H1 (cell line): ENCODE results near the gene CCDC178. TPM values are rescaled to one million over a fixed set of nuclear protein-coding genes. Genes with fewer than 3 reads are reported as not detected.

Experiments
- CTCF ChIA-PET: fragments of 300-600 bp; sonication (Branson Sonifier 250); formaldehyde crosslinking; loops from one replicate; lab custom pipeline; 2021; ENCODE audit not compliant: partially characterized antibody; lab: Charles Lee
- POLR2A ChIA-PET: fragments of 300-600 bp; sonication (Branson Sonifier 250); formaldehyde crosslinking; loops from one replicate; lab custom pipeline; 2021; ENCODE audit warnings: inconsistent platforms; ENCODE audit not compliant: partially characterized antibody; lab: Charles Lee
- DNase-seq, 2 experiments: peaks; one replicate each; pipeline versions ENCODE4 v3.0.0 to v3.0.0-alpha.2; 2010 to 2022; ENCODE audit warnings: low spot score in 2 of 2, low read depth in 1 of 2, mixed read lengths in 1 of 2
- FAIRE-seq: peaks from 2 replicates; lab custom pipeline; 2011; peaks lifted over from hg19 to GRCh38; lab: Jason Lieb, UNC
- H2AFZ ChIP-seq: 2 replicates; pipeline ENCODE4 v1.8.1; 2012; ENCODE audit warnings: low read length, inconsistent platforms
- H2AK5ac ChIP-seq: 2 replicates; pipeline ENCODE4 v1.6.1; 2013; ENCODE audit warnings: low read depth, low read length
- H2BK120ac ChIP-seq: replicated peaks from 2 replicates; pipeline ENCODE3; 2013; ENCODE audit warnings: low read depth, low read length, inconsistent platforms
- H2BK12ac ChIP-seq: 2 replicates; pipeline ENCODE4 v1.6.1; 2013; ENCODE audit warnings: low read depth, low read length
- H2BK15ac ChIP-seq: 2 replicates; pipeline ENCODE4 v1.6.1; 2013; ENCODE audit warnings: low read length
- H2BK20ac ChIP-seq: 2 replicates; pipeline ENCODE4 v1.6.1; 2013; ENCODE audit warnings: low read length
- H2BK5ac ChIP-seq: 2 replicates; pipeline ENCODE4 v1.6.1; 2013; ENCODE audit warnings: low read depth, low read length
- H3K14ac ChIP-seq: 2 replicates; pipeline ENCODE4 v1.6.1; 2013; ENCODE audit warnings: inconsistent platforms; ENCODE audit not compliant: insufficient read length
- H3K18ac ChIP-seq: 2 replicates; pipeline ENCODE4 v1.6.1; 2013; ENCODE audit warnings: low read length; ENCODE audit errors: extremely low read depth
- H3K23ac ChIP-seq: 2 replicates; pipeline ENCODE4 v1.6.1; 2013; ENCODE audit warnings: inconsistent platforms; ENCODE audit not compliant: insufficient read length
- H3K23me2 ChIP-seq: 2 replicates; pipeline ENCODE4 v1.6.1; 2013; ENCODE audit warnings: low read depth, low read length
- H3K27ac ChIP-seq: 2 replicates; pipeline ENCODE4 v1.6.1; 2011; ENCODE audit warnings: low read depth, low read length, inconsistent platforms
- H3K27me3 ChIP-seq, 4 experiments: replicated peaks in 1 of 4; 1 replicate in 1 of 4; 2 replicates in 3 of 4; pipeline versions ENCODE4 v1.6.1 to v1.8.1; 2011 to 2013; ENCODE audit warnings: low read length in 3 of 4, mild to moderate bottlenecking in 3 of 4, inconsistent platforms in 2 of 4, mixed read lengths in 2 of 4, moderate library complexity in 1 of 4; ENCODE audit not compliant: control insufficient read depth in 3 of 4, insufficient read depth in 3 of 4; ENCODE audit errors: extremely low read depth in 1 of 4
- H3K36me3 ChIP-seq, 4 experiments: 2 replicates each; pipeline versions ENCODE4 v1.6.1 to v1.8.1; 2011 to 2013; ENCODE audit warnings: mild to moderate bottlenecking in 4 of 4, low read length in 3 of 4, moderate library complexity in 2 of 4, control low read depth in 1 of 4, inconsistent platforms in 1 of 4; ENCODE audit not compliant: insufficient read depth in 4 of 4, control insufficient read depth in 2 of 4
- H3K4ac ChIP-seq: replicated peaks from 2 replicates; pipeline ENCODE3; 2013; ENCODE audit warnings: low read length, low read depth, mixed read lengths, inconsistent platforms; ENCODE audit not compliant: insufficient read length
- H3K4me1 ChIP-seq, 4 experiments: replicated peaks in 1 of 4; 1 replicate in 1 of 4; 2 replicates in 3 of 4; pipeline versions ENCODE4 v1.6.1 to v1.8.1; 2011 to 2013; ENCODE audit warnings: low read length in 3 of 4, inconsistent platforms in 2 of 4, mixed read lengths in 1 of 4; ENCODE audit not compliant: insufficient read depth in 4 of 4, control insufficient read depth in 3 of 4
- H3K4me2 ChIP-seq, 2 experiments: 2 replicates each; pipeline versions ENCODE4 v1.6.1 to v1.8.1; 2011 to 2013; ENCODE audit warnings: low read depth in 2 of 2, low read length in 2 of 2, control low read depth in 1 of 2, inconsistent platforms in 1 of 2, mild to moderate bottlenecking in 1 of 2; ENCODE audit not compliant: insufficient read depth in 1 of 2
- H3K4me3 ChIP-seq, 4 experiments: fragments of 200-600, 300-600 bp in 1 of 4; sonication (generic), shearing (Covaris generic), sonication (Bioruptor Twin) in 1 of 4; 2 replicates each; pipeline versions ENCODE4 v1.5.1 to v1.8.1; 2011 to 2016; ENCODE audit warnings: low read length in 4 of 4, low read depth in 3 of 4, control low read depth in 2 of 4, inconsistent platforms in 2 of 4, mild to moderate bottlenecking in 2 of 4, mixed read lengths in 1 of 4, moderate library complexity in 1 of 4; ENCODE audit not compliant: insufficient read depth in 2 of 4; ENCODE audit errors: extremely low read depth in 1 of 4
- H3K56ac ChIP-seq: replicated peaks from 2 replicates; pipeline ENCODE3; 2013; ENCODE audit warnings: low read depth, mild to moderate bottlenecking, mixed read lengths, low read length, inconsistent platforms; ENCODE audit not compliant: insufficient read length
- H3K79me1 ChIP-seq: 2 replicates; pipeline ENCODE4 v1.6.1; 2013; ENCODE audit warnings: low read depth, low read length, control low read depth
- H3K79me2 ChIP-seq, 2 experiments: 2 replicates each; pipeline versions ENCODE4 v1.6.1 to v1.8.1; 2012 to 2013; ENCODE audit warnings: low read length in 2 of 2, mild to moderate bottlenecking in 2 of 2, inconsistent platforms in 1 of 2; ENCODE audit not compliant: insufficient read depth in 2 of 2, control insufficient read depth in 1 of 2
- H3K9ac ChIP-seq, 4 experiments: replicated peaks in 1 of 4; 1 replicate in 1 of 4; 2 replicates in 3 of 4; pipeline versions ENCODE4 v1.6.1 to v1.8.1; 2011 to 2013; ENCODE audit warnings: low read depth in 3 of 4, low read length in 3 of 4, control low read depth in 2 of 4, mild to moderate bottlenecking in 2 of 4, moderate library complexity in 2 of 4, inconsistent platforms in 1 of 4; ENCODE audit errors: extremely low read depth in 1 of 4
- H3K9me3 ChIP-seq, 2 experiments: 2 replicates each; pipeline versions ENCODE4 v1.6.1 to v1.8.1; 2012 to 2013; ENCODE audit warnings: mild to moderate bottlenecking in 2 of 2, moderate library complexity in 2 of 2, control low read depth in 1 of 2, inconsistent platforms in 1 of 2, low read depth in 1 of 2, low read length in 1 of 2, mixed read lengths in 1 of 2; ENCODE audit not compliant: insufficient read depth in 2 of 2
- H4K20me1 ChIP-seq, 2 experiments: replicated peaks in 1 of 2; 2 replicates each; pipeline versions ENCODE3 to v1.8.1; 2011 to 2013; ENCODE audit warnings: inconsistent platforms in 2 of 2, low read length in 2 of 2, mild to moderate bottlenecking in 1 of 2; ENCODE audit not compliant: insufficient read depth in 2 of 2, control insufficient read depth in 1 of 2
- H4K5ac ChIP-seq: 2 replicates; pipeline ENCODE4 v1.6.1; 2013; ENCODE audit warnings: low read length, low read depth, mixed read lengths, inconsistent platforms; ENCODE audit not compliant: insufficient read length
- H4K8ac ChIP-seq: 2 replicates; pipeline ENCODE4 v1.8.0; 2013; ENCODE audit warnings: mild to moderate bottlenecking, moderate library complexity, low read length, inconsistent platforms; ENCODE audit not compliant: insufficient read depth; ENCODE audit errors: extremely low read depth
- H4K91ac ChIP-seq: replicated peaks from 2 replicates; pipeline ENCODE3; 2013; ENCODE audit warnings: low read length, mixed read lengths, inconsistent platforms; ENCODE audit not compliant: insufficient read length
- RBBP5 ChIP-seq: IDR thresholded peaks from 2 replicates; pipeline ENCODE4 v1.7.1; 2012; ENCODE audit warnings: low read depth, mild to moderate bottlenecking, inconsistent platforms, low read length, moderate library complexity, borderline replicate concordance
- WGBS, 2 experiments: shearing (Covaris generic) in 1 of 2; methylation state at CpG; one replicate each; pipeline versions ENCODE4 v1.1.6 to v1.1.7; 2013 to 2015; ENCODE audit warnings: low lambda C conversion rate in 2 of 2, mixed read lengths in 2 of 2, inconsistent platforms in 1 of 2, low coverage in 1 of 2, missing lambda C conversion rate in 1 of 2; ENCODE audit not compliant: insufficient replicate concordance in 2 of 2, insufficient coverage in 1 of 2, insufficient read length in 1 of 2; ENCODE audit errors: extremely low coverage in 1 of 2, missing lambda C conversion rate in 1 of 2; 5-methylcytosine and 5-hydroxymethylcytosine counted together
- polyA plus RNA-seq, 7 experiments: library from polyadenylated mRNA; depleted of rRNA in 3 of 7; stranded (reverse) in 5 of 7; unstranded in 2 of 7; fragments of >200 nt in 5 of 7; fragments of 200-250 nt in 2 of 7; gene quantifications; 1 replicate in 5 of 7; 2 replicates in 1 of 7; 4 replicates in 1 of 7; pipeline versions ENCODE4 v1.2.1 to v1.2.3, GENCODE V29; 2011 to 2013; ENCODE audit warnings: missing spikeins in 2 of 7, mixed read lengths in 2 of 7
- total RNA-seq: library from RNA; stranded (reverse); fragmentation: NEBNext Ultra II Directional; extraction: Animal tissue kit (Norgen Biotek cat#: 25700); gene quantifications from 2 replicates; pipeline ENCODE4 v1.2.1, GENCODE V29; 2021

Gene CCDC178
- total and polyA plus RNA-seq, 2 of the 8 experiments (the other 6 are each of a cell fraction or from before 2014, with no cell fraction given), result not detected

DNA sequence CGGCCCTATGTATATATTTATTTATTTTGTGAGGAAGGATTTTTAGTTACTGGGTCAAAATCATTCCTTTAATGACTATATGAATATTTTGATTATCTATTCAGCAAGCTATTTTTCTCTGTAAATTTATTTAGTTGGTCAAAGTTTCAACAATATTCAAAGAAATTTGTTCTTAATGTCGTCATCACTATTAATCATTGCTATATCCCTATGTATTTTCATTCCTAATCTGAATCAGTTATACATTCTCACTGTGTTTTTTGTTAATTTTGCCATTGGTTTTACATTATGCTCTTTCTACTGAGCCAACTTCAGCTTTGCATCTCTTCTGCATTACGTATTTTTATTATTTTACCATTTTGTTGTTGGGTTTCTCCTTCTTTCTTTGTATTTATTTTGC, 105.7 kb downstream of the CCDC178 start:
- no peak overlapping the region for H2BK15ac ChIP-seq
- H4K91ac ChIP-seq, result no peak overlapping the region
- H2BK12ac ChIP-seq, result no peak overlapping the region
- no peak overlapping the region for H4K5ac ChIP-seq
- DNase-seq (no peak), FAIRE-seq (no peak)
- H3K23ac ChIP-seq, result no peak overlapping the region
- WGBS, 2 experiments, result 76% methylated on average over 3 of the region's 3 CpGs; no CpG with 5 or more reads in 1 of the 2 experiments
- H3K9me3 ChIP-seq, result peaks cover 4 to 5% of the 10 kb centered on the region in 2 experiments; a peak in 2 of 4 replicates
- H3K14ac ChIP-seq, result no peak overlapping the region
- POLR2A ChIA-PET, result no interaction called here
- H3K9ac ChIP-seq, result no peak overlapping the region
- H3K4me1 ChIP-seq, result no peaks in the 10 kb centered on the region
- no peak overlapping the region for H4K8ac ChIP-seq
- no peak overlapping the region for H2BK5ac ChIP-seq
- H3K79me1 ChIP-seq, result no peaks in the 10 kb centered on the region
- H3K56ac ChIP-seq, result no peak overlapping the region
- H3K4ac ChIP-seq, result no peak overlapping the region
- H2AFZ ChIP-seq, result no peak overlapping the region
- no peak overlapping the region for H2AK5ac ChIP-seq
- no peaks in the 10 kb centered on the region for H3K27me3 ChIP-seq
- H2BK20ac ChIP-seq, result no peak overlapping the region
- no peaks in the 10 kb centered on the region for H3K36me3 ChIP-seq
- no peak overlapping the region for H3K4me2 ChIP-seq
- H2BK120ac ChIP-seq, result no peak overlapping the region
- H4K20me1 ChIP-seq, result no peaks in the 10 kb centered on the region
- no peak overlapping the region for H3K27ac ChIP-seq
- H3K4me3 ChIP-seq, result no peak overlapping the region
- H3K18ac ChIP-seq, result no peak overlapping the region
- no peaks in the 10 kb centered on the region for H3K23me2 ChIP-seq
- H3K79me2 ChIP-seq, result no peaks in the 10 kb centered on the region
- CTCF ChIA-PET, result interaction anchor here (2.2 kb wide), 1 partner anchor 18 kb away, joined by 6 read pairs; no protein-coding TSS in a partner anchor
- no peak for TF ChIP-seq RBBP5
